ENCODE results near the gene IL2RA. TPM values are rescaled to one million over a fixed set of nuclear protein-coding genes. Genes with fewer than 3 reads are reported as not detected.

Gene IL2RA
- total and polyA plus RNA-seq, 9 of the 15 experiments (the other 6 are each of a cell fraction or from before 2014, with no cell fraction given) = 0.95 TPM; not detected in 8

DNA sequence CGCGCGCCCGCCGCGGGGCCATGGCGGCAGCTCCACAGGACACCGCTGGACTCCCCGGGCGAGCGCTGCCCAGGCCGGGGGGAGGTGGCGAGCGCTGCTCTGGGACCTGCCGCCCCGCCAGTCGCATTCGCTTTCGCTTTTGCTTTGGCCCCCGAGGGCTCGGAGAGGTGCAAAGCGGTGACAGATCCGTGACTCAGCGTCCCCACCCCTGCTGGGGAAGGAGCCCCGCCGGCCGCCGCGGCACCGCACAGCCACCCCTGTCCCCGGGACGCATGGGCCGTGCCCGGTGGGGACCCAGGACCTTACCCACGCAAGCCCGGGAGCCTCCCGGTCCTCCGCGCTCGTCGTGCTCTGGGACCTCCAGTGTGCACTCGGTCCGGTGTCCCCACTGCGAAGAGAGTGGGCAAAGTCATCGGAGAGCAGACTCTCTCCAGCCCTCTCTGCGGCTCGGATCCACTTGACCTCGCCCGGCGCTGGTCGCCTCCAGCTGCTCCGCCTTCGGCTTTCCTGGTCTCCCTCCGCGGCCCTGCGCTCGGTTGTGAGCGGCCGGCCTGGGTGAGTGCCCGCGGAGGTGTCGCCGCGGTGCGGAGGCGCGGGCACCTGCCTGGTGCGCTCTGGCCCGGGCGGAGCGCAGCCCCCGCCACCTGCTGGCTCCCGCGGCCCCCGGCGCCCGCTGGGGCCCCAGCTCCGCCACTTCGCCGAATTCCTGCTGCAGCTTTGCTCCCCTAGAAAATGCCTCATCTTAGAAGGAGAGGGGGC is 84.5 kb downstream of the IL2RA start, which contains the start of gene IL15RA (continued):
- TF ChIP-seq, protein P1, sequence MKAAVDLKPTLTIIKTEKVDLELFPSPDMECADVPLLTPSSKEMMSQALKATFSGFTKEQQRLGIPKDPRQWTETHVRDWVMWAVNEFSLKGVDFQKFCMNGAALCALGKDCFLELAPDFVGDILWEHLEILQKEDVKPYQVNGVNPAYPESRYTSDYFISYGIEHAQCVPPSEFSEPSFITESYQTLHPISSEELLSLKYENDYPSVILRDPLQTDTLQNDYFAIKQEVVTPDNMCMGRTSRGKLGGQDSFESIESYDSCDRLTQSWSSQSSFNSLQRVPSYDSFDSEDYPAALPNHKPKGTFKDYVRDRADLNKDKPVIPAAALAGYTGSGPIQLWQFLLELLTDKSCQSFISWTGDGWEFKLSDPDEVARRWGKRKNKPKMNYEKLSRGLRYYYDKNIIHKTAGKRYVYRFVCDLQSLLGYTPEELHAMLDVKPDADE (conservative IDR thresholded peaks at IDR 0.05; ENCODE audit: control insufficient read depth, low read depth, low read length) = peak; percentile 43; the same call in 1 of the 2 replicates
- TF ChIP-seq ZBTB26 (CRISPR knock-in tag; IDR thresholded peaks at IDR 0.05) (no peak), KAT7 (CRISPR knock-in tag; IDR thresholded peaks at IDR 0.05; ENCODE audit: borderline replicate concordance) (peak; percentile 91; the same call in 1 of the 2 replicates), ARHGAP35 (IDR thresholded peaks at IDR 0.05; ENCODE audit: partially characterized antibody) (no peak), ZNF561 (CRISPR knock-in tag; conservative IDR thresholded peaks at IDR 0.05) (no peak), SMARCC2 (IDR thresholded peaks at IDR 0.05; ENCODE audit: low read depth) (peak; percentile 56; the same call in 1 of the 2 replicates), HNRNPL (IDR thresholded peaks at IDR 0.05; ENCODE audit: low read depth, low read length) (no peak; the same call in 1 of the 2 replicates), RFX5 (IDR thresholded peaks at IDR 0.05; ENCODE audit: low read depth, low read length) (no peak), TEAD4 (IDR thresholded peaks at IDR 0.05; ENCODE audit: low read length) (no peak), TEAD4 (CRISPR knock-in tag; IDR thresholded peaks at IDR 0.05; ENCODE audit: borderline replicate concordance) (no peak), ESRRA (IDR thresholded peaks at IDR 0.05; ENCODE audit: borderline replicate concordance, low read depth) (no peak), ARID4B (CRISPR knock-in tag; IDR thresholded peaks at IDR 0.05) (peak; percentile 74), RBM14 (IDR thresholded peaks at IDR 0.05; ENCODE audit: borderline replicate concordance, insufficient read depth, low read depth, low read length) (0 out of 2 replicates have a peak, but pooled peaks have one; percentile 56), GTF2A2 (tag; IDR thresholded peaks at IDR 0.05) (no peak), ZBTB43 (CRISPR knock-in tag; IDR thresholded peaks at IDR 0.05) (no peak), BRCA1 (IDR thresholded peaks at IDR 0.05) (no peak), BRCA1 (CRISPR knock-in tag; IDR thresholded peaks at IDR 0.05) (no peak), CHD2 (IDR thresholded peaks at IDR 0.05; ENCODE audit: low read depth, low read length) (no peak)
- TF ChIP-seq, protein P2, sequence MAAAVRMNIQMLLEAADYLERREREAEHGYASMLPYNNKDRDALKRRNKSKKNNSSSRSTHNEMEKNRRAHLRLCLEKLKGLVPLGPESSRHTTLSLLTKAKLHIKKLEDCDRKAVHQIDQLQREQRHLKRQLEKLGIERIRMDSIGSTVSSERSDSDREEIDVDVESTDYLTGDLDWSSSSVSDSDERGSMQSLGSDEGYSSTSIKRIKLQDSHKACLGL (CRISPR knock-in tag; IDR thresholded peaks at IDR 0.05; ENCODE audit: borderline replicate concordance, poor library complexity, severe bottlenecking) = no peak
